ENCODE data around the gene ETHE1. TPM values are rescaled to one million over a fixed set of nuclear protein-coding genes. Genes with fewer than 3 reads are reported as not detected.
"Not testable (repeated sequence)": the region's sequence is repeated elsewhere in the genome, so short reads cannot be mapped to it uniquely, and the experiment has no call there.

ETHE1 gene
- total and polyA plus RNA-seq, 2 donors from 2014 or later = 61.3 to 81.8 TPM

- FAIRE-seq (no peak), DNase-seq (peak; percentile 24 to 82 (median 47))
- H3K36me3 ChIP-seq (ENCODE audit: control insufficient read depth in 2 of 3, insufficient read depth in 3 of 3, low read length in 3 of 3) = peaks cover 0 to 2% (median 0%) of the 10 kb centered on the region in 3 donors
- no peaks in the 10 kb centered on the region for H3K9me3 ChIP-seq (ENCODE audit: control insufficient read depth in 2 of 3, insufficient read depth in 1 of 3, low read length in 3 of 3)
- H3K4me1 ChIP-seq (ENCODE audit: control insufficient read depth in 2 of 3, insufficient read depth in 2 of 3, low read depth in 1 of 3, low read length in 3 of 3) = peaks cover 0 to 10% (median 9%) of the 10 kb centered on the region in 3 donors
- H3K27me3 ChIP-seq (ENCODE audit: control insufficient read depth, insufficient read depth, low read length) = no peaks in the 10 kb centered on the region
- H3K27ac ChIP-seq (ENCODE audit: low read depth in 2 of 2, low read length in 2 of 2) = peak overlapping the region; percentile 83 to 89
- H3K9ac ChIP-seq (ENCODE audit: low read length in 3 of 3) = peak overlapping the region; percentile 23 to 90 (median 77)
- no peak for TF ChIP-seq CTCF (IDR thresholded peaks at IDR 0.05; ENCODE audit: borderline replicate concordance, extremely low read depth, insufficient read depth)
- intact Hi-C loops (cut with DNase I) = no loop called here
- H3K4me3 ChIP-seq (ENCODE audit: low read length in 3 of 3) = peak overlapping the region; percentile 65 to 90 (median 88)
These were observed 897 bp downstream of the ETHE1 start for GRCh38 chr19:43525836-43526771.

DNA sequence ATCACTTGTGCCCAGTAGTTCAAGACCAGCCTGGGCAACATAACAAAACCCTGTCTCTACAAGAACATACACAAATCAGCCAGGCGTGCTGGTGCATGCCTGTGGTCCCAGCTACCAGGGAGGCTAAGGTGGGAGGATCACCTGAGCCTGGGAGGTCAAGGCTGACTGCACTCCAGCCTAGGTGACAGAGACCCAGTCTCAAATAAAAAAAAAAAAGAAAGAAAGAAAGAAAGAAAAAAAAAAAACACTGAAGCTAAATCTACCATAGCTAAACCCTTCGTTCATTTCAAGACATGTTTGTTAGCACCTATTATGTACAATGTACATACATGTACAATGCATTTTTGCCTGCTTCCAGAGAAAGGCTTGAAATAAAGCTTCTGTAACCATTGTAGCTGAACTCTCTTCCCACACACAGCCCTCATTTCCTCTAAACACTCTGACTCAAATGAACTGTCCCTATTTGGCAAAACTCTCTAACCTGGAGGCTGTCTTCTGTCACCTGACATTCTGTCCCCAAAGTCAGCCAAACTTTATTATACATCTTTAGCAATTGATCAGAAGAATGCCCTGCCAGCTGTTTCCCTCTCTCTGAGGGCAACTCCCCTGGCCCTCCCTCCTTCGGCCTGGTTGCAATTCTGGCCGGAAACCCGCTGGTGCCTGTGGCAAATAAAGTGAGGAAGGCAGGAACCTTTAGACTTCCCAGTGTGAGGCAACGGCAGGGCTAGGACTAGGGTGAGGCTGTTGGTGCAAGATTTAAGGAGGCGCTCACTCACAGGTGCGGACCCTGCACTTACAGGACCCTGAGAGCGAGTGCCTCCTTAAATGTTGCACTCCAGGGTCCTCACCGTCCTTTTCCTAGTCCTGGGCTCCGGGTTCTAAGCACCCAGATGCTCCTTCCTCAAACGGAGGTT lies 1.8 kb downstream of the ETHE1 start:
- intact Hi-C loops (cut with DNase I) = loop anchor here (5.0 kb wide), 1 partner anchor 78 kb away; no protein-coding TSS in a partner anchor
- Histone ChIP-seq H3K9me3 (ENCODE audit: control insufficient read depth in 2 of 3, insufficient read depth in 1 of 3, low read length in 3 of 3) (no peaks in the 10 kb centered on the region), H3K9ac (ENCODE audit: low read length in 3 of 3) (peak overlapping the region in 2 of 3 donors; percentile 17 to 77), H3K27me3 (ENCODE audit: control insufficient read depth, insufficient read depth, low read length) (no peaks in the 10 kb centered on the region), H3K4me3 (ENCODE audit: low read length in 3 of 3) (peak overlapping the region; percentile 28 to 90 (median 88)), H3K4me1 (ENCODE audit: control insufficient read depth in 2 of 3, insufficient read depth in 2 of 3, low read depth in 1 of 3, low read length in 3 of 3) (peaks cover 0 to 10% (median 9%) of the 10 kb centered on the region in 3 donors), H3K27ac (ENCODE audit: low read depth in 2 of 2, low read length in 2 of 2) (peak overlapping the region; percentile 83 to 89), H3K36me3 (ENCODE audit: control insufficient read depth in 2 of 3, insufficient read depth in 3 of 3, low read length in 3 of 3) (peaks cover 0 to 2% (median 0%) of the 10 kb centered on the region in 3 donors)
- FAIRE-seq (no peak), DNase-seq (peak; percentile 54 to 83 (median 69))
- TF ChIP-seq CTCF (IDR thresholded peaks at IDR 0.05; ENCODE audit: borderline replicate concordance, extremely low read depth, insufficient read depth) = no peak

- intact Hi-C loops (cut with DNase I) = loop anchor here (5.0 kb wide), 1 partner anchor 76 kb away; no protein-coding TSS in a partner anchor
- H3K4me3 ChIP-seq (ENCODE audit: low read length in 3 of 3); H3K27me3 ChIP-seq (ENCODE audit: control insufficient read depth, insufficient read depth, low read length); H3K36me3 ChIP-seq (ENCODE audit: control insufficient read depth in 2 of 3, insufficient read depth in 3 of 3, low read length in 3 of 3); H3K9ac ChIP-seq (ENCODE audit: low read length in 3 of 3); H3K27ac ChIP-seq (ENCODE audit: low read depth in 2 of 2, low read length in 2 of 2); FAIRE-seq; DNase-seq; H3K9me3 ChIP-seq (ENCODE audit: control insufficient read depth in 2 of 3, insufficient read depth in 1 of 3, low read length in 3 of 3): not testable (repeated sequence)
- H3K4me1 ChIP-seq (ENCODE audit: control insufficient read depth in 2 of 3, insufficient read depth in 2 of 3, low read depth in 1 of 3, low read length in 3 of 3) = peaks cover 0 to 10% (median 9%) of the 10 kb centered on the region in 3 donors
These were observed 3.3 kb downstream of the ETHE1 start for GRCh38 chr19:43523696-43524095.

Data from kidney (tissue), 14 donors.